K562 (cell line): ENCODE data around the gene CLDN11.

ENCODE experiments used
- EGR1 ChIP-seq: fragments of 450-650 bp; conservative IDR thresholded peaks from 2 replicates; pipeline ENCODE4 v1.6.1; 2017; ENCODE audit warnings: mild to moderate bottlenecking
- EP300 ChIP-seq: IDR thresholded peaks from 2 replicates; pipeline ENCODE4 v1.6.1; 2012; ENCODE audit warnings: low read length, improper control_type of control experiment
- GTF2F1 ChIP-seq: IDR thresholded peaks from 2 replicates; pipeline ENCODE4 v1.6.1; 2011; ENCODE audit warnings: low read depth, low read length, improper control_type of control experiment
- HNRNPUL1 ChIP-seq: fragments of 200-400 bp; formaldehyde crosslinking; IDR thresholded peaks from 2 replicates; pipeline ENCODE4 v1.6.1; 2017; ENCODE audit warnings: low read length
- MITF ChIP-seq: IDR thresholded peaks from 2 replicates; pipeline ENCODE4 v1.6.1; 2014; ENCODE audit warnings: antibody characterized with exemption
- PHF8 ChIP-seq: fragments of 200-600 bp; sonication (generic); IDR thresholded peaks from 2 replicates; pipeline ENCODE4 v1.6.1; 2012; ENCODE audit warnings: mixed run types, mild to moderate bottlenecking, inconsistent platforms, low read length, moderate library complexity, borderline replicate concordance
- PTRF ChIP-seq: fragments of 450-650 bp; IDR thresholded peaks from 2 replicates; pipeline ENCODE4 v1.6.1; 2016; ENCODE audit warnings: mild to moderate bottlenecking, missing genetic modification characterization, missing compliant biosample characterization
- SMAD1 ChIP-seq: fragments of 150-350 bp; IDR thresholded peaks from 2 replicates; pipeline ENCODE4 v1.6.1; 2014; ENCODE audit warnings: low read length, low read depth; ENCODE audit not compliant: partially characterized antibody
- TCF15 ChIP-seq: fragments of 250-450 bp; sonication (Bioruptor Pico); IDR thresholded peaks from 2 replicates; pipeline ENCODE4 v1.8.0; 2022; ENCODE audit warnings: moderate library complexity, mild to moderate bottlenecking, inconsistent platforms
- TF ChIP-seq, protein P1 (sequence below), 3 experiments: IDR thresholded peaks in 2 of 3; conservative IDR thresholded peaks in 1 of 3; 2 replicates each; pipeline ENCODE4 v1.5.1; 2011 to 2012; ENCODE audit warnings: low read length in 3 of 3, mild to moderate bottlenecking in 3 of 3, control low read depth in 2 of 3, improper control_type of control experiment in 1 of 3, inconsistent platforms in 1 of 3, low read depth in 1 of 3, mixed read lengths in 1 of 3, moderate library complexity in 1 of 3; ENCODE audit not compliant: insufficient read depth in 2 of 3

- TF ChIP-seq EGR1 (no peak), HNRNPUL1 (no peak), MITF (no peak), EP300 (no peak), SMAD1 (no peak), PTRF (tag) (no peak), TCF15 (CRISPR knock-in tag) (no peak), GTF2F1 (no peak), PHF8 (no peak)
- TF ChIP-seq, protein P1, sequence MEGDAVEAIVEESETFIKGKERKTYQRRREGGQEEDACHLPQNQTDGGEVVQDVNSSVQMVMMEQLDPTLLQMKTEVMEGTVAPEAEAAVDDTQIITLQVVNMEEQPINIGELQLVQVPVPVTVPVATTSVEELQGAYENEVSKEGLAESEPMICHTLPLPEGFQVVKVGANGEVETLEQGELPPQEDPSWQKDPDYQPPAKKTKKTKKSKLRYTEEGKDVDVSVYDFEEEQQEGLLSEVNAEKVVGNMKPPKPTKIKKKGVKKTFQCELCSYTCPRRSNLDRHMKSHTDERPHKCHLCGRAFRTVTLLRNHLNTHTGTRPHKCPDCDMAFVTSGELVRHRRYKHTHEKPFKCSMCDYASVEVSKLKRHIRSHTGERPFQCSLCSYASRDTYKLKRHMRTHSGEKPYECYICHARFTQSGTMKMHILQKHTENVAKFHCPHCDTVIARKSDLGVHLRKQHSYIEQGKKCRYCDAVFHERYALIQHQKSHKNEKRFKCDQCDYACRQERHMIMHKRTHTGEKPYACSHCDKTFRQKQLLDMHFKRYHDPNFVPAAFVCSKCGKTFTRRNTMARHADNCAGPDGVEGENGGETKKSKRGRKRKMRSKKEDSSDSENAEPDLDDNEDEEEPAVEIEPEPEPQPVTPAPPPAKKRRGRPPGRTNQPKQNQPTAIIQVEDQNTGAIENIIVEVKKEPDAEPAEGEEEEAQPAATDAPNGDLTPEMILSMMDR (IDR thresholded peaks at IDR 0.05 in 2 of 3, conservative IDR thresholded peaks at IDR 0.05 in 1 of 3; ENCODE audit: insufficient read depth in 2 of 3, low read depth in 1 of 3, low read length in 3 of 3): no peak
Observed at GRCh38 chr3:170386468-170386867, 32.2 kb upstream of the CLDN11 start.
